A549 (cell line): Measurements from ENCODE around the gene TBC1D19. TPM values are rescaled to one million over a fixed set of nuclear protein-coding genes. Genes with fewer than 3 reads are reported as not detected.

ENCODE experiments used
- ATAC-seq, 2 experiments: fragments of 200-7000 bp in 1 of 2; fragments of >200 bp in 1 of 2; cut with Nextera tagmentation in 1 of 2; cut with Tn5 transposase in 1 of 2; 3 replicates each; pipeline versions ENCODE4 v1.8.0 to v1.9.1; 2018 to 2020; ENCODE audit warnings: mild to moderate bottlenecking in 1 of 2, moderate library complexity in 1 of 2
- CTCF ChIA-PET: fragments of 300-600 bp; sonication (Branson Sonifier 250); formaldehyde crosslinking; extraction: SDS; loops from one replicate; lab custom pipeline; 2021; ENCODE audit warnings: antibody characterized with exemption, inconsistent platforms; lab: Yijun Ruan, JAX
- POLR2A ChIA-PET: fragments of 350-600 bp; formaldehyde crosslinking; extraction: SDS; loops from one replicate; lab custom pipeline; 2021; ENCODE audit warnings: antibody characterized with exemption, inconsistent platforms; lab: Yijun Ruan, JAX
- DNase-seq, 2 experiments: peaks; one replicate each; pipeline versions ENCODE4 v3.0.0 to v3.0.0-alpha.2; 2011 to 2016; ENCODE audit warnings: low read depth in 1 of 2, low spot score in 1 of 2
- FAIRE-seq: peaks from 2 replicates; lab custom pipeline; 2011; peaks lifted over from hg19 to GRCh38; lab: Jason Lieb, UNC
- H3K27ac ChIP-seq, 2 experiments: fragments of >200 bp; sonication (Bioruptor Twin); formaldehyde crosslinking; 3 replicates each; pipeline ENCODE4 v1.5.1; 2016 to 2017
- H3K4me1 ChIP-seq: fragments of >200 bp; sonication (Bioruptor Twin); formaldehyde crosslinking; 3 replicates; pipeline ENCODE4 v1.6.1; 2016
- H3K4me2 ChIP-seq: fragments of >200 bp; sonication (Bioruptor Twin); formaldehyde crosslinking; 3 replicates; pipeline ENCODE4 v1.6.1; 2016
- H3K4me3 ChIP-seq: fragments of >200 bp; sonication (Bioruptor Twin); formaldehyde crosslinking; 3 replicates; pipeline ENCODE4 v1.5.1; 2016
- H3K9me3 ChIP-seq: fragments of >200 bp; sonication (Bioruptor Twin); formaldehyde crosslinking; 3 replicates; pipeline ENCODE4 v1.6.1; 2016
- BCL3 ChIP-seq: fragments of >200 bp; sonication (Bioruptor Twin); formaldehyde crosslinking; IDR thresholded peaks from 3 replicates; pipeline ENCODE4 v1.6.1; 2016
- CBX8 ChIP-seq: fragments of 200-600 bp; sonication (generic); IDR thresholded peaks from 2 replicates; pipeline ENCODE4 v1.6.1; 2016
- EHF ChIP-seq: fragments of 250-450 bp; sonication (Bioruptor Pico); IDR thresholded peaks from 2 replicates; pipeline ENCODE4 v1.5.0; 2020; ENCODE audit warnings: mild to moderate bottlenecking
- EP300 ChIP-seq, 2 experiments: fragments of >200 bp; sonication (Bioruptor Twin); formaldehyde crosslinking; IDR thresholded peaks; 2 replicates in 1 of 2; 3 replicates in 1 of 2; pipeline ENCODE4 v1.6.1; 2016 to 2017
- FOSL2 ChIP-seq, 2 experiments: fragments of 450-650 bp in 1 of 2; fragments of >200 bp in 1 of 2; sonication (Bioruptor Twin) in 1 of 2; formaldehyde crosslinking; IDR thresholded peaks; 2 replicates each; pipeline versions ENCODE4 v1.5.0 to v1.6.1; 2016 to 2020; ENCODE audit warnings: mild to moderate bottlenecking in 1 of 2, moderate library complexity in 1 of 2
- FOXS1 ChIP-seq: fragments of 250-450 bp; sonication (Bioruptor Pico); IDR thresholded peaks from 2 replicates; pipeline ENCODE4 v1.5.0; 2020; ENCODE audit warnings: mild to moderate bottlenecking, moderate library complexity
- HDAC2 ChIP-seq: fragments of 200-600 bp; sonication (generic); IDR thresholded peaks from 2 replicates; pipeline ENCODE4 v1.6.1; 2016
- HOXB13 ChIP-seq: fragments of 250-450 bp; sonication (Bioruptor Pico); IDR thresholded peaks from 2 replicates; pipeline ENCODE4 v1.5.0; 2020; ENCODE audit warnings: low read depth, mild to moderate bottlenecking, moderate library complexity
- JUN ChIP-seq, 2 experiments: fragments of >200 bp; sonication (Bioruptor Twin); formaldehyde crosslinking; IDR thresholded peaks; 2 replicates in 1 of 2; 3 replicates in 1 of 2; pipeline ENCODE4 v1.6.1; 2016 to 2017
- JUNB ChIP-seq: fragments of >200 bp; sonication (Bioruptor Twin); formaldehyde crosslinking; IDR thresholded peaks from 2 replicates; pipeline ENCODE4 v1.6.1; 2016
- MAZ ChIP-seq: fragments of 150-350 bp; IDR thresholded peaks from 2 replicates; pipeline ENCODE4 v1.6.1; 2014; ENCODE audit warnings: antibody characterized with exemption, low read depth, low read length, borderline replicate concordance
- NPAS2 ChIP-seq: fragments of 250-450 bp; sonication (Bioruptor Pico); IDR thresholded peaks from 2 replicates; pipeline ENCODE4 v1.8.0; 2022; ENCODE audit warnings: mild to moderate bottlenecking, moderate library complexity, borderline replicate concordance
- SMC3 ChIP-seq: fragments of >200 bp; sonication (Bioruptor Twin); formaldehyde crosslinking; IDR thresholded peaks from 3 replicates; pipeline ENCODE4 v1.6.1; 2018; ENCODE audit warnings: inconsistent platforms
- SREBF2 ChIP-seq: fragments of 450-650 bp; IDR thresholded peaks from 2 replicates; pipeline ENCODE4 v1.6.1; 2014; ENCODE audit warnings: mild to moderate bottlenecking, moderate library complexity
- TP53 ChIP-seq: fragments of 250-450 bp; sonication (Bioruptor Pico); IDR thresholded peaks from 2 replicates; pipeline ENCODE4 v1.5.0; 2021; ENCODE audit warnings: mild to moderate bottlenecking, moderate library complexity
- ZC3H11A ChIP-seq: fragments of 450-650 bp; IDR thresholded peaks from 2 replicates; pipeline ENCODE4 v1.6.1; 2014; ENCODE audit warnings: antibody characterized with exemption, mild to moderate bottlenecking
- ZFP36 ChIP-seq: fragments of 450-650 bp; IDR thresholded peaks from 2 replicates; pipeline ENCODE4 v1.6.1; 2014; ENCODE audit warnings: borderline replicate concordance; ENCODE audit not compliant: partially characterized antibody
- ZNF302 ChIP-seq: fragments of 250-450 bp; sonication (Bioruptor Pico); IDR thresholded peaks from 2 replicates; pipeline ENCODE4 v1.9.0; 2021; ENCODE audit warnings: inconsistent platforms, mild to moderate bottlenecking, moderate library complexity
- ZSCAN20 ChIP-seq: fragments of 250-450 bp; sonication (Bioruptor Pico); IDR thresholded peaks from 2 replicates; pipeline ENCODE4 v1.8.0; 2022; ENCODE audit warnings: mild to moderate bottlenecking, moderate library complexity
- WGBS: methylation state at CpG from one replicate; pipeline ENCODE4 v1.1.6; 2017; ENCODE audit errors: missing lambda C conversion rate; 5-methylcytosine and 5-hydroxymethylcytosine counted together
- polyA plus RNA-seq, 4 experiments: library from polyadenylated mRNA; depleted of rRNA in 3 of 4; stranded (reverse); fragments of >200 nt; fragmentation: RNase III in 1 of 4; extraction: RNeasy Plus Mini Kit Qiagen cat#74134 plus additional on column Dnase treatment in 1 of 4; gene quantifications; 2 replicates in 3 of 4; 3 replicates in 1 of 4; pipeline ENCODE4 v1.2.3, GENCODE V29; 2011 to 2017
- TF ChIP-seq, protein P1 (sequence below): fragments of >200 bp; sonication (Bioruptor Twin); formaldehyde crosslinking; IDR thresholded peaks from 3 replicates; pipeline ENCODE4 v1.5.1; 2016

Gene TBC1D19
- polyA plus RNA-seq, 2 of the 4 experiments (the other 2 are of a cell fraction), result 4.1 to 11.7 TPM

DNA sequence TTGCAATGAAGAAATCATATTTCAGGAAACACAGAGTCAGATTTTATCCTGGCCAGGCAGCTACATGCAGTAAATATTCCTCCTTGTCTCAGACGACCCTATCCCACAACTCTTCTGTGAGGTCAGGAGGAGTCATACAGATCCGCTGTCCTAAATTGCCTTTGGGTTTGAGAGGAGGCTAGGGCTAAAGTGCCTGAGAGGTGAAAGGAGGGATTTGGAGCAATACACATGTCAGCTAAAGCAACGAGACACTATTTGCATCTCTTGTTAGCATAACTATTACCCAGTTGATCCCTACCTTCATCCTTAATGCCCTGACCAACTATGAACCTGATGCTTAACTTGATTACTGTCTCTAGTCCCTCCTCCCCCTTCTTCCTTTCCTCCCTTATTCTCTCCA, 98.6 kb downstream of the TBC1D19 start:
- 80% methylated on average over 3 of the region's 3 CpGs for WGBS
- H3K9me3 ChIP-seq, result peaks cover 11% of the 10 kb centered on the region; the same call in 1 of the 3 replicates
- no peak for ATAC-seq
- no peak for FAIRE-seq
- POLR2A ChIA-PET, result no interaction called here
- TF ChIP-seq ZSCAN20, result no peak
- TF ChIP-seq JUN (IDR thresholded peaks at IDR 0.05), result no peak
- TF ChIP-seq ZFP36, result no peak
- no peak for TF ChIP-seq HOXB13 (CRISPR knock-in tag)
- TF ChIP-seq ZNF302 (CRISPR knock-in tag), result no peak
- TF ChIP-seq CBX8, result no peak
- no peak for TF ChIP-seq EHF (CRISPR knock-in tag)
- no peak for TF ChIP-seq FOXS1 (CRISPR knock-in tag)
- TF ChIP-seq, protein P1, sequence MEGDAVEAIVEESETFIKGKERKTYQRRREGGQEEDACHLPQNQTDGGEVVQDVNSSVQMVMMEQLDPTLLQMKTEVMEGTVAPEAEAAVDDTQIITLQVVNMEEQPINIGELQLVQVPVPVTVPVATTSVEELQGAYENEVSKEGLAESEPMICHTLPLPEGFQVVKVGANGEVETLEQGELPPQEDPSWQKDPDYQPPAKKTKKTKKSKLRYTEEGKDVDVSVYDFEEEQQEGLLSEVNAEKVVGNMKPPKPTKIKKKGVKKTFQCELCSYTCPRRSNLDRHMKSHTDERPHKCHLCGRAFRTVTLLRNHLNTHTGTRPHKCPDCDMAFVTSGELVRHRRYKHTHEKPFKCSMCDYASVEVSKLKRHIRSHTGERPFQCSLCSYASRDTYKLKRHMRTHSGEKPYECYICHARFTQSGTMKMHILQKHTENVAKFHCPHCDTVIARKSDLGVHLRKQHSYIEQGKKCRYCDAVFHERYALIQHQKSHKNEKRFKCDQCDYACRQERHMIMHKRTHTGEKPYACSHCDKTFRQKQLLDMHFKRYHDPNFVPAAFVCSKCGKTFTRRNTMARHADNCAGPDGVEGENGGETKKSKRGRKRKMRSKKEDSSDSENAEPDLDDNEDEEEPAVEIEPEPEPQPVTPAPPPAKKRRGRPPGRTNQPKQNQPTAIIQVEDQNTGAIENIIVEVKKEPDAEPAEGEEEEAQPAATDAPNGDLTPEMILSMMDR, result no peak
- no peak for TF ChIP-seq JUNB
- TF ChIP-seq HDAC2, result no peak
- no peak for TF ChIP-seq NPAS2 (CRISPR knock-in tag)
- no peak for TF ChIP-seq TP53 (CRISPR knock-in tag)
- TF ChIP-seq, all 56 proteins: peak for 0
- H3K4me2 ChIP-seq, result no peak overlapping the region
- CTCF ChIA-PET, result interaction anchor here (0.8 kb wide), 1 partner anchor 19 kb away, joined by 3 read pairs; no protein-coding TSS in a partner anchor
- H3K4me1 ChIP-seq, result peaks cover 2% of the 10 kb centered on the region; the same call in 1 of the 3 replicates
- H3K4me3 ChIP-seq, result no peak overlapping the region
- no peak for DNase-seq
- H3K27ac ChIP-seq, result no peak overlapping the region

- Histone ChIP-seq H3K9me3 (no peaks in the 10 kb centered on the region), H3K4me1 (peaks cover 8% of the 10 kb centered on the region; the same call in 1 of the 3 replicates), H3K4me3 (no peak overlapping the region), H3K4me2 (no peak overlapping the region), H3K27ac (no peak overlapping the region)
- TF ChIP-seq FOSL2 (IDR thresholded peaks at IDR 0.05) (no peak), FOSL2 (CRISPR knock-in tag; IDR thresholded peaks at IDR 0.05) (no peak), SREBF2 (no peak), EP300 (IDR thresholded peaks at IDR 0.05) (no peak), TP53 (CRISPR knock-in tag) (no peak), SMC3 (no peak), ZNF302 (CRISPR knock-in tag) (no peak)
- DNase-seq (no peak), ATAC-seq (no peak), FAIRE-seq (no peak)
- POLR2A ChIA-PET, result no interaction called here
- 82% methylated on average over 1 of the region's 1 CpG for WGBS
- CTCF ChIA-PET, result no interaction called here
Measured at GRCh38 chr4:26685250-26685649, 101.4 kb downstream of the TBC1D19 start.

- FAIRE-seq (no peak), DNase-seq (no peak)
- no peak overlapping the region for H3K4me3 ChIP-seq
- CTCF ChIA-PET, result no interaction called here
- TF ChIP-seq HDAC2 (no peak), JUNB (no peak), NPAS2 (CRISPR knock-in tag) (no peak), ZC3H11A (no peak), MAZ (no peak), BCL3 (no peak)
- TF ChIP-seq, all 56 proteins: peak for 0
- 50% methylated on average over 2 of the region's 2 CpGs for WGBS
- ATAC-seq, result no peak
- H3K27ac ChIP-seq, result no peak overlapping the region
- peaks cover 8% of the 10 kb centered on the region; the same call in 1 of the 3 replicates for H3K4me1 ChIP-seq
- H3K4me2 ChIP-seq, result no peak overlapping the region; the same call in 2 of the 3 replicates
- POLR2A ChIA-PET, result no interaction called here
- no peaks in the 10 kb centered on the region for H3K9me3 ChIP-seq
Measured at GRCh38 chr4:26687728-26688127, 103.8 kb downstream of the TBC1D19 start.
